ENCODE results near the gene DUSP5.

DNA sequence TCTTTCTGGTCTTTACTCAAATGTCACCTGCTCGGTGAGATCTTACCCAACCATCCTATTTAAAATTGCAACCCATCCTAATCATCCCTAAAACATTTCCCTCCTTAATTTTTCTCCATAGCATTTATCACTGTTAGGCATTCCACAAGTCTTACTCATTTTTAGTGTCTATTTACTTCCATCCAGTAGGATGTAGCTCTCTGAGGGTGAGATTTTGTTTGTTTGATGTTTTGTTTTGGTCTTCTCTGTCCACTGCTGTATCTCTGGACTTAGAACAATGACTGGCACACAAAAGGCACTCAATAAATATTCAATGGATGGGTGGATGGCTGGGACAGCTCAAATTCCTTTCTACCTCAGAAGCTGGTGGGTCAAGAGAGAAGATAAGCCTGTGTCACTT lies 15.8 kb upstream of the DUSP5 start:
- TF ChIP-seq CTCF (IDR thresholded peaks at IDR 0.05) (no peak), POLR2A (IDR thresholded peaks at IDR 0.05) (no peak), POLR2AphosphoS5 (IDR thresholded peaks at IDR 0.05) (no peak)
